ENCODE results near the gene ADCY5.

The ADCY5 gene

DNA sequence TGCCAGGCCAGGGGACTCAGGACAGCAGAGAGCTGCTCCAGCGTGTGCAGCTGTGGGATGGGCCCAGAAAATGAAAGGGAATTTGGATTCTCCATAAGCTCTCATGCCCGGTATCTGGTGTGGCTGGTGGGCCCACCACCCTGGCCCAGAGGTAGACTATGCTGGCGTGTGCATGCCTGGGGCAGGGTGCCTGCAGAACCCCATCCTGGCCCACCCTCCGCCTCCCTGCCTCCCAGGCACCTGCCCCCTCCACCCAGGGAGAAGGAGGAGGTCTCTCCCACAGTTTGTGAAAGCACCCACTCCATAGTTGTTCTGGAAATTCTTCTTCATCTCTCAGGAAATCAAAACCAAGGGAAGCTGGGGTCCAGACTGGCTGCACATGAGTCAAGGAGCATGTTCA is 112.9 kb downstream of the ADCY5 start:
- H3K14ac ChIP-seq (ENCODE audit: low read length), result peak overlapping the region; percentile 66
- no peak overlapping the region for H3K4me2 ChIP-seq (ENCODE audit: insufficient read depth, low read length, poor library complexity, severe bottlenecking)
- no peak overlapping the region for H2BK5ac ChIP-seq (ENCODE audit: low read length)
- H2BK15ac ChIP-seq (ENCODE audit: low read length), result no peak overlapping the region
- H3K9ac ChIP-seq (ENCODE audit: low read depth, low read length, poor library complexity), result no peak overlapping the region
- H3K27ac ChIP-seq (replicated peaks; ENCODE audit: low read length), result no peak overlapping the region
- H3K79me1 ChIP-seq (ENCODE audit: low read depth, low read length), result no peaks in the 10 kb centered on the region
- H3K4me1 ChIP-seq (ENCODE audit: control insufficient read depth in 2 of 2, insufficient read depth in 1 of 2, low read depth in 1 of 2, low read length in 2 of 2), result no peaks in the 10 kb centered on the region
- H3K4me3 ChIP-seq (ENCODE audit: low read length in 2 of 2), result no peak overlapping the region
- no peak overlapping the region for H3K18ac ChIP-seq (ENCODE audit: low read length)
- no peak overlapping the region for H2AK5ac ChIP-seq (ENCODE audit: low read depth, low read length)
- H2BK12ac ChIP-seq (ENCODE audit: low read length), result no peak overlapping the region
- DNase-seq (ENCODE audit: low spot score), result no peak
- H3K27me3 ChIP-seq (ENCODE audit: control insufficient read depth in 3 of 3, insufficient read depth in 3 of 3, low read depth in 1 of 3, low read length in 3 of 3), result no peaks in the 10 kb centered on the region
- no peaks in the 10 kb centered on the region for H3K36me3 ChIP-seq (replicated peaks in 1 of 2; ENCODE audit: control insufficient read depth in 2 of 2, insufficient read depth in 2 of 2, low read length in 2 of 2)
- H4K91ac ChIP-seq (ENCODE audit: low read depth, low read length, poor library complexity), result no peak overlapping the region
- H3K4ac ChIP-seq (ENCODE audit: low read length), result no peak overlapping the region
- H2AFZ ChIP-seq (ENCODE audit: low read length), result no peak overlapping the region
- WGBS, 2 donors (ENCODE audit: extremely low coverage in 2 of 2, insufficient read length in 2 of 2, insufficient replicate concordance in 1 of 2), result no CpG with 5 or more reads among the region's 4 CpGs
- peak overlapping the region; percentile 26 for H3K23ac ChIP-seq (ENCODE audit: low read depth, low read length, poor library complexity)
- H4K8ac ChIP-seq (ENCODE audit: low read depth, low read length), result no peak overlapping the region
- H3K9me3 ChIP-seq (replicated peaks in 1 of 2; ENCODE audit: control insufficient read depth in 2 of 2, insufficient read depth in 1 of 2, low read depth in 1 of 2, low read length in 2 of 2), result no peaks in the 10 kb centered on the region
- no peak overlapping the region for H2BK120ac ChIP-seq (ENCODE audit: low read depth, low read length)

DNA sequence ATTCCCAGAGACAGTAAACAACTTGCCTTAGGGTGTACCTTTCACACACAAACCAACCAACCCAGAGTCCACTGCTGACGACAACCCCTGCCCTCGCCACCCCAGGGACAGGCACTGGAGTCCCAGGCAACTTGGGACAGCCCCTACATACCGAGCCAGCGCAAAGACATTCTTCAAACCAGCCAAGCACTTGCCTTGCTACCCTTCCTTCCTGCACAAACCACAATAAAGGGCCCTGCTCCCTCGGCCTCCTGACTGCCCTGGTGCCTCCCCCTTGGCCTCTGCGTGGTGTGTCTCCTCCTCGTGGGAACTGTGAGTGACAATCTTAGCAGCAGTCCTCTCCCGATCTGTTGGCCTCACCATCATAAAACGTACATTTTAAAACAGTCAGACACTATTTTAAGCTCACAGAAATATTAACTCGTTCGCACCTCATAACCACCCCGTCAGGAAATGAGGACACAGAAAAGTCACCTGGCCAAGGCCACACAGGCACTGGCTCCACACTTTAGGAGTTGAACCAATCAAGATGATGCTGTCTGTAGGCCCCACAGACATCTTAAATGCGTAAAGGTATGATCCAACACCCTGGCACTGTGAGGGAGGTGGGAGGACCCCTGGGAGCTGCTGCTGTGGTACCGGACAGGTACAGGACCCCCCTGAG is 113.8 kb downstream of the ADCY5 start:
- Histone ChIP-seq H2BK120ac (ENCODE audit: low read depth, low read length) (no peak overlapping the region), H3K4me2 (ENCODE audit: insufficient read depth, low read length, poor library complexity, severe bottlenecking) (no peak overlapping the region), H3K79me1 (ENCODE audit: low read depth, low read length) (no peaks in the 10 kb centered on the region), H2BK12ac (ENCODE audit: low read length) (no peak overlapping the region), H3K4ac (ENCODE audit: low read length) (no peak overlapping the region), H3K4me1 (ENCODE audit: control insufficient read depth in 2 of 2, insufficient read depth in 1 of 2, low read depth in 1 of 2, low read length in 2 of 2) (no peaks in the 10 kb centered on the region), H3K9ac (ENCODE audit: low read depth, low read length, poor library complexity) (no peak overlapping the region), H3K27ac (replicated peaks; ENCODE audit: low read length) (no peak overlapping the region), H2BK15ac (ENCODE audit: low read length) (no peak overlapping the region), H3K36me3 (replicated peaks in 1 of 2; ENCODE audit: control insufficient read depth in 2 of 2, insufficient read depth in 2 of 2, low read length in 2 of 2) (no peaks in the 10 kb centered on the region), H2AFZ (ENCODE audit: low read length) (no peak overlapping the region), H3K27me3 (ENCODE audit: control insufficient read depth in 3 of 3, insufficient read depth in 3 of 3, low read depth in 1 of 3, low read length in 3 of 3) (peaks cover 0 to 2% (median 0%) of the 10 kb centered on the region in 3 experiments), H3K14ac (ENCODE audit: low read length) (peak overlapping the region; percentile 66), H4K91ac (ENCODE audit: low read depth, low read length, poor library complexity) (no peak overlapping the region), H3K4me3 (ENCODE audit: low read length in 2 of 2) (no peak overlapping the region), H3K23ac (ENCODE audit: low read depth, low read length, poor library complexity) (no peak overlapping the region), H3K18ac (ENCODE audit: low read length) (no peak overlapping the region), H2AK5ac (ENCODE audit: low read depth, low read length) (peak overlapping the region; percentile 18), H2BK5ac (ENCODE audit: low read length) (no peak overlapping the region), H4K8ac (ENCODE audit: low read depth, low read length) (no peak overlapping the region), H3K9me3 (replicated peaks in 1 of 2; ENCODE audit: control insufficient read depth in 2 of 2, insufficient read depth in 1 of 2, low read depth in 1 of 2, low read length in 2 of 2) (no peaks in the 10 kb centered on the region)
- 100% methylated on average over 3 of the region's 14 CpGs; no CpG with 5 or more reads in 1 of the 2 donors for WGBS, 2 donors (ENCODE audit: extremely low coverage in 2 of 2, insufficient read length in 2 of 2, insufficient replicate concordance in 1 of 2)
- DNase-seq (ENCODE audit: low spot score), result no peak

DNA sequence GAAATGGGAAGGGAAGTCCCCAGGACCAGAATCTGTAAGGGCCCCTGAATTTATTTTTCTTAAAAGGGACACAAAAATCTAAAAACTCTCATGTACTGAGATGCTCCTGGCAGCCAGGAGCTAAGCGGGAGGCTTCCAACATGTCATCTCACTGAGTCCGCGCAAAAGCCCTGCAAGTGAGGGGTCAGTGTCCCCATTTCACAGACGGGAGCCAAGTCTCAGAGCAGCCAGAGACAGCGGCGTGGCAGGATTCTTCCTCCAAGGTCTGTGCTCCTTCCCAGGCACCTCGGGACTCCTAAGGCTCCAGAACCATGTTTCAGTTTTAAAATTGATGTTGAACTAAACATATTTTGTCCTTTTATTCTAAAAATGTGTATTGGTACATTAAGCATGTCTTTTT is 114.8 kb downstream of the ADCY5 start:
- H3K27me3 ChIP-seq (ENCODE audit: control insufficient read depth in 3 of 3, insufficient read depth in 3 of 3, low read depth in 1 of 3, low read length in 3 of 3), result peaks cover 0 to 3% (median 0%) of the 10 kb centered on the region in 3 experiments
- H3K18ac ChIP-seq (ENCODE audit: low read length), result no peak overlapping the region
- peaks cover 0 to 2% of the 10 kb centered on the region in 2 donors for H3K9me3 ChIP-seq (replicated peaks in 1 of 2; ENCODE audit: control insufficient read depth in 2 of 2, insufficient read depth in 1 of 2, low read depth in 1 of 2, low read length in 2 of 2)

DNA sequence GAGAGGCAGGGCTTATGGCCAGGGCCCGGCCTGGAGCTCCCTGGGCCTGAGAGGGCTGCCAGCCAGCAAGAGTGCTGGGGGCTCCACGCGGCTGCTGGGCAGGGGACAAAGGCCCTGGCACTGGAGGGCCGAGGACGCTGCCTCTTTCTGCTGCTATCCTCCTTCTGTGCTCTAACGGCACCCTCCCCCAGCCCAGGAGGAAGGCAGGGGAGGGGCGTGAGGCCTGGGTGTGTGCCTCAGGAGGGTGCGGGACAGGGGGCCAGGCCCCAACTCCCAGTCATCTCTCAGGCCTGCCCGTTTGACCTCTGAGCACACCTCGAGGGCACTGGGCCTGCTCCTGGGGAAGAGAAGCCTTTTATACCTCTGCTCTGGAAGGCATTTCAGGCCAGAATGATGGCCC is 115.5 kb downstream of the ADCY5 start:
- Histone ChIP-seq H3K4me2 (ENCODE audit: insufficient read depth, low read length, poor library complexity, severe bottlenecking) (no peak overlapping the region), H2AFZ (ENCODE audit: low read length) (no peak overlapping the region), H3K18ac (ENCODE audit: low read length) (peak overlapping the region; percentile 24), H2BK15ac (ENCODE audit: low read length) (no peak overlapping the region), H3K4me1 (ENCODE audit: control insufficient read depth in 2 of 2, insufficient read depth in 1 of 2, low read depth in 1 of 2, low read length in 2 of 2) (no peaks in the 10 kb centered on the region), H3K9ac (ENCODE audit: low read depth, low read length, poor library complexity) (peak overlapping the region; percentile 10), H3K23ac (ENCODE audit: low read depth, low read length, poor library complexity) (no peak overlapping the region), H3K27ac (replicated peaks; ENCODE audit: low read length) (no peak overlapping the region), H2AK5ac (ENCODE audit: low read depth, low read length) (peak overlapping the region; percentile 2), H3K27me3 (ENCODE audit: control insufficient read depth in 3 of 3, insufficient read depth in 3 of 3, low read depth in 1 of 3, low read length in 3 of 3) (peaks cover 0 to 3% (median 0%) of the 10 kb centered on the region in 3 experiments), H3K14ac (ENCODE audit: low read length) (no peak overlapping the region), H3K4ac (ENCODE audit: low read length) (no peak overlapping the region), H2BK120ac (ENCODE audit: low read depth, low read length) (peak overlapping the region; percentile 44), H4K91ac (ENCODE audit: low read depth, low read length, poor library complexity) (no peak overlapping the region), H3K9me3 (replicated peaks in 1 of 2; ENCODE audit: control insufficient read depth in 2 of 2, insufficient read depth in 1 of 2, low read depth in 1 of 2, low read length in 2 of 2) (peaks cover 0 to 2% of the 10 kb centered on the region in 2 donors), H2BK5ac (ENCODE audit: low read length) (no peak overlapping the region), H3K4me3 (ENCODE audit: low read length in 2 of 2) (no peak overlapping the region), H4K8ac (ENCODE audit: low read depth, low read length) (no peak overlapping the region), H3K36me3 (replicated peaks in 1 of 2; ENCODE audit: control insufficient read depth in 2 of 2, insufficient read depth in 2 of 2, low read length in 2 of 2) (no peaks in the 10 kb centered on the region), H3K79me1 (ENCODE audit: low read depth, low read length) (no peaks in the 10 kb centered on the region), H2BK12ac (ENCODE audit: low read length) (no peak overlapping the region)
- no CpG with 5 or more reads among the region's 10 CpGs for WGBS, 2 donors (ENCODE audit: extremely low coverage in 2 of 2, insufficient read length in 2 of 2, insufficient replicate concordance in 1 of 2)
- no peak for DNase-seq (ENCODE audit: low spot score)

More for the DNA sequence above, 114.8 kb downstream of the ADCY5 start:
- Histone ChIP-seq H3K4me3 (ENCODE audit: low read length in 2 of 2) (no peak overlapping the region), H3K14ac (ENCODE audit: low read length) (no peak overlapping the region), H2BK12ac (ENCODE audit: low read length) (no peak overlapping the region), H2BK15ac (ENCODE audit: low read length) (no peak overlapping the region), H3K4ac (ENCODE audit: low read length) (no peak overlapping the region), H3K9ac (ENCODE audit: low read depth, low read length, poor library complexity) (no peak overlapping the region), H2BK5ac (ENCODE audit: low read length) (no peak overlapping the region), H3K79me1 (ENCODE audit: low read depth, low read length) (no peaks in the 10 kb centered on the region), H2AFZ (ENCODE audit: low read length) (no peak overlapping the region), H3K27ac (replicated peaks; ENCODE audit: low read length) (no peak overlapping the region), H3K36me3 (replicated peaks in 1 of 2; ENCODE audit: control insufficient read depth in 2 of 2, insufficient read depth in 2 of 2, low read length in 2 of 2) (no peaks in the 10 kb centered on the region), H2BK120ac (ENCODE audit: low read depth, low read length) (no peak overlapping the region), H4K91ac (ENCODE audit: low read depth, low read length, poor library complexity) (no peak overlapping the region), H3K4me2 (ENCODE audit: insufficient read depth, low read length, poor library complexity, severe bottlenecking) (no peak overlapping the region), H4K8ac (ENCODE audit: low read depth, low read length) (no peak overlapping the region), H3K4me1 (ENCODE audit: control insufficient read depth in 2 of 2, insufficient read depth in 1 of 2, low read depth in 1 of 2, low read length in 2 of 2) (no peaks in the 10 kb centered on the region), H2AK5ac (ENCODE audit: low read depth, low read length) (no peak overlapping the region), H3K23ac (ENCODE audit: low read depth, low read length, poor library complexity) (no peak overlapping the region)
- no CpG with 5 or more reads among the region's 7 CpGs for WGBS, 2 donors (ENCODE audit: extremely low coverage in 2 of 2, insufficient read length in 2 of 2, insufficient replicate concordance in 1 of 2)
- DNase-seq (ENCODE audit: low spot score), result no peak

Measured in neuronal stem cell (in vitro differentiated cells).